MV-4-11 (cell line): Measurements from ENCODE around the gene ABL1.
"Not testable (repeated sequence)": the region's sequence is repeated elsewhere in the genome, so short reads cannot be mapped to it uniquely, and the experiment has no call there.

ENCODE experiments used
- DNase-seq: peaks from one replicate; lab custom pipeline; 2025; lab: John Stamatoyannopoulos, UW

The ABL1 gene

DNA sequence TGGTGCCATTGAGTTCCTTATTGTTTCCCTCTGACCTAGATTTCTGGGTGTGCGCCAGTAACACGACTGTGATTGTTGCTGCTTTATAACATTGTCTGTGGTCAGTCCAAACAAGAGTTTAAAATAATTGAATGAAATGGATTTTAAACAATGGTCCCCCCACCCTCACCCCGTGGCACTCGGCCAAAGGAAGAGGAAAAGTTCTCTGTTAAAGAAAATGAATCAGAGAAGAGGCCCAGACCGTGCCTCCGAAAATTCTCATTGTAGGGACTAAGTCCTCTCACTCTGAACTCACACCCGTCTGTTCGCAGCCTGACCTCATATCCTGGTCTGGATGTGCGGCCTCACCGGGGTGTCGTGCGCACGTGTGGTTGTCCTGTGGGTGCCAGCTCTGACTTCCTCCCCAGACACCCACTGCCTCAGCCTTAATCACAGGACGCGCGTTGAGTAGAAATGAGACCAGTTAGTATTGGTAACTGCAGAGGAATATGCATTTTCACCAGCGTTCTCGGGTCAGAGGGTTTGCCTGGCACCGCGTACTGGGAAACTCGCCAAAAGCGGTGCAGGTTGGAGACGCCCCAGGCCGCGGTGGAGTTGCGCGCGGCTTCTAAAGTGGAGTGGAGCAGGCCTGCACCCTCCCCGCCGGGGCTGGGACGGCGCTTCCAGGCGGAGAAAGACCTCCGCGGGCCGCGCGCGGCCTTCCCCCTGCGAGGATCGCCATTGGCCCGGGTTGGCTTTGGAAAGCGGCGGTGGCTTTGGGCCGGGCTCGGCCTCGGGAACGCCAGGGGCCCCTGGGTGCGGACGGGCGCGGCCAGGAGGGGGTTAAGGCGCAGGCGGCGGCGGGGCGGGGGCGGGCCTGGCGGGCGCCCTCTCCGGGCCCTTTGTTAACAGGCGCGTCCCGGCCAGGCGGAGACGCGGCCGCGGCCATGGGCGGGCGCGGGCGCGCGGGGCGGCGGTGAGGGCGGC is at the start of gene ABL1:
TSS of gene ABL1 (plus strand) at position 884 of the 966 bp plus-strand sequence. CDS start 193 bp downstream, outside the sequence.
- peak; percentile 77 for DNase-seq

DNA sequence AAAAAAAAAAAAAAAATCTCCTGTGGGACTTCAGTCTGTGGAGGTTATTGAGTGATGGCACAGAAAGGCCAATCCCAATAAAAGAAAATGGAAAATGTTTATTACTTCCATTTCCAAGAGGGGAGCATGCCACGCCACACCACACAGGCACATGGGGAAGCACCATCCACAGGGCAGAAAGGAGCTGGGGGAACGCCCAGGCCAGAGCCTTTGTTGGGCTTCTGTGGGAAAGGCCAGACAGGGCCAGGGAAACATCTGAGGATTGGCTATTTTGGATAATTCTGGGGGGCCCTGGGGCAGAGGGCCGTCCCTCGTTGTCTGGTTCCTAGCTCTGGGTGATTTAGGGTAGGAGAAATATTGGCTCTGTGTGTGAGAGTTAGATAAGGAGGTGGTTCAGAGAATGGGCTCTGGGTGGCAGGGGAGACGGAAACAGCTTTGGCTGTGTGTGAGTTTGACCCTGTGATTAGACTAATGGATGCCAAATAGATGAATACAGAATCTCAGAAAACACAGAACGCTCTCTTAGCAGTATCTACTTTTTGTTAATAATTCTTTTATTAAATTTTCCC is 49.0 kb upstream of the ABL1 start:
- DNase-seq, result no peak

DNA sequence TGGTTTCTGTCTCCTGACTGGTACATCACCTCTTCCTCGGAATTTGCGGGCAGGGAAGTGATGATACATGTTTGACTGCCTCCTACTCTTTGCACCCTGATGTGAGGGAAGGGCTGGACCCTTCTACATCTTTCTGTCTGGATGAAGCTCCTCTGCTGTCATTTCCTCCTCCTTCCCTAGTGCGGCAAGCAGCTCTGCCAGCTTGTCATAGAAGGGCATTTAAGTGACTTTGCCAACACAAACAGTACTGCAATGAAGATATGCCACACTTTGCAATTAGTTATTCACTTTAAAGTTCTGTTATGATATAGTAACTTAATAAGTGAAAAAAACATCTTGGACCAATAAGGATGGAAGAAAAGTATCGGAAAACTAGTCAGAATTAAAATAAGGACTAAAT is 48.5 kb upstream of the ABL1 start:
- no peak for DNase-seq

DNA sequence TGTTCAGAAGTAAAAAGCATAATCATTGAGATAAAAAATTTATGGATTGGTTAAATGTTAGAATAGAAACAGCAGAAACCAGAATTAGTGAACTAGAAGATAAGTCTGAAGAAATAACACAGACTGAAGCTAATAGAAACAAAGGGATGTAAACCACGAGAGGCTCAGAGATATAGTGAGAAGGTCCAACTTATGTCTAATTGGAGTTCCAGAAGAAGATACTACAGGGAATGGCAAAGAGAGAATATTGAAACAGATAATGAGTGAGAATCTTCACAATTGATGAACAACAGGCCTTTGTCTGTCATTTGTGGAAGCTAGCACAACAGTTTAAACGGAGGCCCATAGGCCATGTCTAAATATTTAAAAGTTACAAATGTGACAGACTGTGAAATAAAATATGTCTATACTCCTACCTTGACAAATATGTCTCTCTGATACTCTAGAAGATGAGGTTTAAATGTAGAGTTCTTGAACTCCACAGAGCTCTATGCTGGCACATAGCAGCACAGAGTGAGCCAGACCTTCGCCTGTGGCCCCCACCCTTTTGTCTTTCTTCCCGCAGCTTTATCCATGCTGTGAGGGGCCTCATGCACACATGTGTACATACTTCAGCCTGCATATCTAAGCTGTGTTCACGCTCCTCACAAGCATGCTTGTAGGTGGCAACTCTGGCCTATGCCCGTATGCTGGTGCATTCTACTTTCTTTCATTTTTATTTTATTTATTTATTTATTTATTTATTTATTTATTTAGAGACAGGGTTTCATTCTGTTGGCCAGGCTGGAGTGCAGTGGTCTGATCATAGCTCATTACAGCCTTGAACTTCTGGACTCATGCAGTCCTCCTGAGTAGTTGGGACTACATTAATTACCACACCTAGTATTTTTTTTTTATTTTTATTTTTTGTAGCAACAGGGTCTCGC is 45.0 kb upstream of the ABL1 start:
- DNase-seq, result no peak

DNA sequence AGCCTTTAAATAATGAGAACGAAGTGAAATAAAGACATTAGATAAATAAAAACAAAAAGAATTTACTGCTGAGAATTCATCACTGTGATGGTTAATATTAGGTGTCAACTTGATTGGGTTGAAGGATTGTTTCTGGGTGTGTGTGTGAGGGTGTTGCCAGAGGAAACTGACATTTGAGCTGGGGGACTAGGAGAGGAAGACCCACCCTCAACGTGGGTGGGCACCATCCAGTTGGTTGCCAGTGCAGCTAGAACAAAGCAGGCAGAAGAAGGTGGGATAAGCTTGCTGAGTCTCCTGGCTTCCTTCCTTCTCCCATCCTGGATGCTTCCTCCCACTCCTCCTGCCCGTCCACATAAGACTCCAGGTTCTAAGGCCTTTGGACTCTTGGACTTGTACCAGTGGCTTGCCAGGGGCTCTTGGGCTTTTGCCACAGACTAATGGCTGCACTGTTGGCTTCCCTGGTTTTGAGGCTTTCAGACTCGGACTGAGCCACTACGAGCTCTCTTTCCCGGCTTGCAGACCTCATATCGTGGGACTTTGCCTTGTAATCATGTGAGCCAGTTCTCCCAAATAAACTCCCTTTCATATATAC is 43.7 kb upstream of the ABL1 start:
- no peak for DNase-seq

DNA sequence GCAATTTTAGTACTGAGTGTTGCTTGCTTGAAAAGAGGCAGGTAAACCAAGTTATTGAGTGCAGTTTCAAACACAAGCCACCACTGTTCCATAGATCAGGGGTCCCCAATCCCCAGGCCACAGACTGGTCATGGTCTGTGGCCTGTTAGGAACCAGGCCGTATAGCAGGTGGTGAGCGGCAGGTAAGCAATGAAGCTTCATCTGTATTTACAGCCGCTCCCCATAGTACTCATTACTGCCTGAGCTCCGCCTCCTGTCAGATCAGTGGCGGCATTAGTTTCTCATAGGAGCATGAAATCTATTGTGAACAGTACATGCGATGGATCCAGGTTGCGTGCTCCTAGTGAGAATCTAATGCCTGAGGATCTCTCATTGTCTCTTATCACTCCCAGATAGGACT is 41.5 kb upstream of the ABL1 start:
- no peak for DNase-seq

DNA sequence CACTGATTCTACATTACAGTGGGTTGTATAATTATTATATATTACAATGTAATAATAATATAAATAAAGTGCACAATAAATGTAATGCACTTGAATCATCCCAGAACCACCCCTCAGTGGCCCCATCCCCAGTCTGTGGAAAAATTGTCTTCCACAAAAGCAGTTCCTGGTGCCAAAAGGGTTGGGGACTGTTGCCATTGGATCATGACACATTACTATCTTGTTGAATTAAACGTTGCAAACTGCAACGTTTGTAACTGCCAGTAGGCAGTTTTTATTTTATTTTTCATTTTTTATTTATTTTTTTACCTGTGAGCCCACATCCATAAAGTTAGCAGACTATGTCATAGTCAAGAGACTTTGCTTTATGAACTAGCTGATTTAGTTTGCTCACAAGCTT is 41.0 kb upstream of the ABL1 start:
- DNase-seq, result not testable (repeated sequence)

DNA sequence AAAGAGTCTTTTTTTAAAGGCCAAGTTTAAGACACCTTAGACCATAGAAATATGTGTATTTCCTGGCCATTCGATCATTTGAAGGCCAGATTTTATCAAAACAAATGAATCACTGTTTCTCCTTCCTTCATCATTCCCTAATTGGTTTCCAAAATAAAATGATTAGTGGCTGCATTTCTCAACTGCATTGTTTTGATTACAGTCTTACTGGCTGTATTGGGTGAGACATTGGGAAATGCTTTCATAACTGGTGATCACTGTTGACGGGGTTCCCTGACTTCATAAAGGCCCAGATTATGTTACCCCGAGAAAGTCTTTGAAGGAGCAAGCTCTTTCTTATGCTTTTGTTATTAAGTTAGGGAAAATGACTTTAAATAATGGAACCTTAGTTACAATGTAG is 40.6 kb upstream of the ABL1 start:
- DNase-seq, result not testable (repeated sequence)

DNA sequence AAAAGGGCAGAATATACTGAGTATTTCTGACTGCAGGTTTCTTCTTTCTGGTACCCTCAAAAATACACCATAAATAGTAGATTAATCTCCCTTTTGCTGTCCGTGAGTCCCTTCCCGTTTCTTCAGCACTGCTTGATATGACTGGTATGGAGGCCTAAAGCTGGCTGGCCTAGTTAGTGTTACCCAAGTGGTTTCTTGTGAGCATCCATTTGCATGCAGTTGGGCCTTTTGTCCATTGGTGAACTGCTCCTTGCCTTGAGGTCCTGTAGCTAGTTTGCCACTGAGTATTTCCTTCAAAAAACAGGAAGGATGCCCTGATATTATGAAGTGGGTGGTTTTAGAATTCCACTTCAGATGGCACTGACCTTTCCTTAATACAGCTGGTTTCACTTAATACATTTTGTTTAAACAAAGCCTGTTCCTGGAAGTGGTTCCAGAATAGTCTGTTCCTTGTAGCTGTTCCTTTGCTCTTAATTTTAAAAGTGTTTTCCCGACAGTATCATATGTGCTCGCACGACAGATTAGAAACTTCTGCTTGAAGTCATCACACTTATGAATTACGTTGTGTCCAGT is 40.0 kb upstream of the ABL1 start:
- peak; percentile 45 for DNase-seq

DNA sequence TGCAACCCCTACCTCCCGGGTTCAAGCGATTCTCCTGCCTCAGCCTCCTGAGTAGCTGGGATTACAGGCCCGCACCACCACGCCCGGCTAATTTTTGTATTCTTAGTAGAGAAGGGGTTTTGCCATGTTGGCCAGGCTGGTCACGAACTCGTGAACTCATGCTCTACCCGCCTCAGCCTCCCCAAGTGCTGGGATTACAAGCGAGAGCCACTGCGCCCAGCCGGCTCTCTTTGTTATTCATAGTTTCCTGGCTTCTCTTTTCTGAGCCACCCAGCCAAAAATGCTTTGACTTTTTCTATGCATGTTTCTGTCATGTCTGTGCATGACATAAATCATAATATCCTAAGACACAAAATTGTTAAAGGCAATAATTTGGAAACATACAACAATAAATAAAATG is 31.9 kb upstream of the ABL1 start:
- DNase-seq, result not testable (repeated sequence)

DNA sequence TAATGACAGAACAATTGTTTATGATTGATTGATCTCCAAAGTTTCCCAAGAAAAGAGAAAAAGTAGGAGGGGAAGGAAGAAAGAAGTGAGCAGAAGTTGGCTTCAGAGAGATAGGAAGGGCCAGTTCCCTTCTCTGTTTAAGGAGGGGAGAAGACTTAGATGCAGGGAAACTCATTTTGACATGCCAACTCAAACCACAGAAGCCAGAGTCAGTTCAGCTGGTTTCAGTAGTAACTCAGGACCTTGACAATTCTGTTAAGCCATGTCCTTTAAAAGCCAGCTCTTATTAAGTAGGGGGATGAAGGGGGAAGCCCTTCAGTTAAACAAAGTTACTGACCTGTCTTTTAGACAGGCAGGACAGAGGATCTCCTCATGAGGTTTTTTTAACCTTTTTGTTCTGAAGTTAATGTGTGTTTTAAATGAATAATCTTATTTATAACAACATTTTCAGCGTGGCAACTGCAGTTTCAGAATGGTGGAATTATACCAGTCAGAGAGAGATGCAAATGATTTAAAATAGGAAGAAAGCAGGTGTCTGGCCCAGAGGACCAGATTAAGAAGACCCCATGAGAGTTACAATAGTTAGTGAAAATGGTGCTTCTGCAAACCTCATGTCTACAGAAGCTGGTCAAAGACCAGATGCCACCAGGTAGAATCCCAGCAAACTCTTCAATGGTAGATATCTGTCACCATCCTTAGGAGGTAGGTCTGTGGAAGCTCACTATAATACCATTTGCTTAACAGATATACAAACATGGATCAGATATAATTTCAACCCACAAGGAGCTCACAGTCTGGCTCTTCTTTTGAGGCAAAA is 29.3 kb upstream of the ABL1 start:
- DNase-seq, result peak; percentile 78

DNA sequence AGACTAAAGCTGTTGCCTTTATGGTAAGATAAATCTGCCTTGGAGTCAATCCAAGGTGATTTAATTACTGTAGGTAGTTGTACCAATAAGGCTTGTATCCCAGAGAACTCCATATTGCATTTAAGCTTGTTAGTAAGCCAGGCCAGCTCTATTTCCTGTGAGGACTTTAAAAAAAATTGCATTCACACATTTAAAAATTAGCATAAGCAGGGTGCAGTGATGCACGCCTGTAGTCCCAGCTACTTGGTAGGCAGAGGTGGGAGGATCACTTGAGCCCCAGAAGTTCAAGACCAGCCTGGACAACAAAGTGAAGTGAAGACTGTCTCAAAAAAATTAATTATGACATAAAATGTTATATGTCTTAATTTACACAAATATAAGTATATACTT is 28.7 kb upstream of the ABL1 start:
- DNase-seq, result no peak

DNA sequence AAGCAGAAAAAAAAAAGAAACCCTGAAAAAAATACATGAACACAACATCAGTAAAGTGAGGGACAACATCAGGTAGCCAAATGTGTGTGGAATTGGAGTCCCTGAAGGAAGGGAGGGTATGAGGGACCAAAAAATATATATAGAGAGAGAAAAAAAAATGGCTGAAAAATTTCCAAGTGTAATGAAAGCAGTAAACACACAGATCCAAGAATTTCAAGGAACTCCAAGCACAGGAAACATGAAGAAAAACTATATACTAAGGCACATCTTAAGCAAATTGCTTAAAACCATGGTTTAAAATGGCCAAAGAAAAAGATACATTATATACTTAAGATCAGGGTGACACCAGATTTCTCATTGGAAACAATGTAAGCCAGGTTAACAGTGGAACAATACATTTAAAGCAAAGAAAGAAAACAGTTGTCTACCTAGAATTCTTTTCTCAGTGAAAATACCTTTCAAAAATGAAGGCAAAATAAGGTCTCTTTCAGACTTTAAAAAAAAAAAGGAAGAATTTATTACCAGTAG is 24.4 kb upstream of the ABL1 start:
- DNase-seq, result no peak

DNA sequence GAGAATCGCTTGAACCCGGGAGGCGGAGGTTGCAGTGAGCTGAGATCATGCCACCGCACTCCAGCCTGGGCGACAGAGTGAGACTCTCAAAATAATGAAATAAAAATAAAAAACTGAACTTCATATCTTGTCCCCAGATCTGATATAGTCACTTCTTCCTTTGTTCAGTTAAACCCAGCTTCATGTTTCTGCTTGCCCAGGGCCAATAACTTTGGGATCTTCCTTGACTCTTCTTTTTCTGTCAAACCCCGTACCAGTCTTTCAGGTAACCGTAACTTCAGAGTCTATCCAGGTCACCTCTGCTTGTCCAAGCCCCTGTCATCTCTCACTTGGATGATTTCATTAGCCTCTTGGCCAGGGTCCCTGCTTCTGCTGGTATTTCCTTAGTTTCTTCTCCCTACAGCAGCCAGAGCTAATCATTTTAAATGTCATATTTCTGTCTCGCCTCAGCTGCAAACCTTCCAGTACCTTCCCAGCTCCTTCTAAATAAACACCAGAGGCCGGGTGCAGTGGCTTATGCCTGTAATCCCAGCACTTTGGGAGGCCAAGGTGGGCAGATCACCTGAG is 19.7 kb upstream of the ABL1 start:
- no peak for DNase-seq

DNA sequence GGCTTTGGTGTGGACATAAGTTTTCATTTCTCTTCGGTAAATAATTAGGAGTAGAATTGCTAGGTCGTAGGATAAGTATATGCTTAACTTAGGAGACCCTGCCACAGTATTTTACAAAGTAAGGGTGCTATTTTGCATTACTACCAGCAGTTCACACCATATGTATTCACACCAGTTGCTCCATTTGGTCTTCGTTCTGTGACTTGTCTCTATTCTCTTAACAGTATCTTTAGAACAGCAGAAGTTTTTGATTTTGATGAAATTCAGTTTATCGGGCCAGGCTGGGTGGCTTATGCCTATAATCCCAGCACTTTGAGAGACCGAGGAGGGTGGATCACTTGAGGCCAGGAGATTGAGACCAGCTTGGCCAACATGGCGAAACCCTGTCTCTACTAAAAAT is 17.1 kb upstream of the ABL1 start:
- DNase-seq, result no peak

DNA sequence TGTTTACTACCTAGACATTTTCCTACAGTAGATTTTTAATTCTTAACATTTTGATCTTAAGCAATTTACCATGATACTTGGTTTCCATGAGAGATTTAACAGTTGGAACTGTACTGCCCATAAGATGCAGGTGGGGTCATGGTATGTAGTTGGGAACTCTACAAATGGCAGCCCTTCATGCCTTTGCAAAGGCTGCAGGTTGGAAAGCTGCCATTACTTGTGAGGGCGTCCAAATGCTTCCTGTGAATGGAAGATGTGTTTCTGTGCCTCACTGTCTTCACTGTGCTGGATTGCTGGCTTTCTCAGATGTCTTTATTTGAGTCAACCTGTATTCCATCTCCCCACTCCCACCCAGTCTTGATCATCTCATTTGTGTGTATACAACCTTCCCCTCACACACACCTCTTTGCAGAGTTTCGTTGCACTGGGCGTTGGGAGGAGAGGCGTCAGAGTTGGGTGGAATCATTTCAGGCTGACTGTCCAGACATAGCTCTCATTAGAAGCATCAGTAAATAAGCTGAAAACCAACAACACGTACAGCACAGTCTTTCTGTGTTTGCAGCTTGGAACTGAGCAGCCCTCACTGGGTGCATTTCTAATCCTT is 14.8 kb upstream of the ABL1 start:
- DNase-seq, result no peak

DNA sequence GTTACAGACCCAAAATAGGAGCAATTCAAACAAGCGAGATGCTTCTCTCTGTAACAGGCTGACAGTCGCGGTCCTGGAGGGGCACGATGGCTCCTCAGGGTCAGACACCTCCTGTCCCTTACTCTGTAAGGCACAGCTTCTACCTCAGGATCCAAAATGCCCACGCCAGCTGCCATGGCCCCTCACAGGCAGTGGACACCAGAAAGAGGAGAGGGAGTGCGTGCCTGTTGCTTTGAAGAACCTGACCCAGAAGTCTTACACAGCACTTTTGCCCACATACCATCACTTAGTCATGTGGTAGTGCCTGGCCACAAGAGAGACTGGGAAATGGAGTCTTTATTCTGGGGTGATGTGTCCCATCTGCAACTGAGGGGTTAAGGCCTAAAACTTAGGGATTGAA is 11.6 kb upstream of the ABL1 start:
- DNase-seq, result no peak

DNA sequence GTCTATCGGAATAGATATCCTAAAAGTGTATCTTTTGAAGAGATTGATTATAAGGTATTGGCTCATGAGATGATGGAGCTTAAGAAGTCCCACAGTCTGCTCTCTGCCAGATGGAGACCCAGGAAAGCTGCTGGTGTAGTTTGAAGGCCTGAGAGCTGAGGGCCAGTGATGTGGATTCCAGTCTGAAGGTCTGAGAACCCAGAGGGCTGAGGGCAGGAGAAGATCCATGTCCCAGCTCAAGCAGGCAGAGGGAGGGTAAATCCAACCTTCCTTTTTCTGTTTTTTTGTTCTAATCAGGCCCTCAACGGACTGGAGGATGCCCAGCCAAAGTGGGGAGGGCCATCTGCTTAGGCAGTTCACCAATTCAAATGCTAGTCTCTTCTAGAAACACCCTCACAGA is 11.0 kb upstream of the ABL1 start:
- DNase-seq, result no peak

DNA sequence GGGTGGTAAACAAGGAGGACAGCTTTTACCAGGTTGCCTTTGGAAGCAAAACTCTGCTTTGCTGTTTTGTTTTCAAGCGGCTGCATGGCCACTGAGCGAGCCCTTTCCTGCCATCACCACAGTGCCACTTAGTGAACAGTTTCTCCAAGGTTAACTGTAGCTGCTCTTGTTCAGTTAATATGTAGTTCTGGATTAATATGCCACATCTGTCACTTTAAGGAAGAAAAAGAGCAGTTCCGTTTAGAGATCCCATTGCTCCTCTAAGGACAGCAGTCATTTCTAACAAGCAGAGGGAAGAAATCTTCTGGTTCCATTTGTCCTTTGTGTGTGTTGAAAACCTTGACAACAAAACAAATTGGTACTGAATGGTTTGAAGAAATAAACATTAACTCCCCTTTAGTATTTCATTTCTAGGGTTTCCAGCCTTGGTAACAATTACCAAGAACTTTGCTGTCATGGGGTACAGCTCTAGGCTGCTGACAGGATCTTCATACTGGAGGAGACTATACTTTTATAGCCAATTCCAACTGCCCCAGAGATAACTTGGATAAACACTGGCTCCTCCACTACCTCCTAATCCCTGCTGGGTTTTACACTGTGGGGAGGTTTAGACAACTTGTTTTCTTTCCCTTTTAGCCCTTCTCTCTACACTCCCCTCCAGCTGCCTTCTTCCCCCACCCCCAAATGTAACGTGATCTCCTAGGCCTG is 10.3 kb upstream of the ABL1 start:
- peak; percentile 15 for DNase-seq
